B cell (primary cell): ENCODE results near the gene FEV. TPM values are rescaled to one million over a fixed set of nuclear protein-coding genes. Genes with fewer than 3 reads are reported as not detected.

ENCODE experiments used
- ATAC-seq: fragments of 200-7000 bp; cut with Tn5 transposase; one replicate; pipeline ENCODE4 v1.10.0; 2021; ENCODE audit warnings: low read depth, mild to moderate bottlenecking, moderate number of reproducible peaks, moderate library complexity
- CTCF ChIA-PET: fragments of 350-600 bp; sonication (Branson Sonifier 250); formaldehyde crosslinking; loops from one replicate; lab custom pipeline; 2021; ENCODE audit warnings: antibody characterized with exemption, inconsistent platforms; lab: Charles Lee
- POLR2A ChIA-PET: fragments of 350-600 bp; sonication (Branson Sonifier 250); formaldehyde crosslinking; loops from one replicate; lab custom pipeline; 2021; ENCODE audit warnings: antibody characterized with exemption; lab: Charles Lee
- DNase-seq: peaks from one replicate; pipeline ENCODE4 v3.0.0; 2013
- H2AFZ ChIP-seq: 2 replicates; pipeline ENCODE4 v1.6.1; 2012; ENCODE audit warnings: mild to moderate bottlenecking, low read depth, low read length; ENCODE audit not compliant: insufficient read depth, poor library complexity, severe bottlenecking
- H3K27ac ChIP-seq, 2 donors: 1 replicate in 1 of 2; 2 replicates in 1 of 2; pipeline ENCODE4 v1.5.1; 2012 to 2013; ENCODE audit warnings: low read length in 2 of 2, mild to moderate bottlenecking in 2 of 2, moderate library complexity in 1 of 2
- H3K27me3 ChIP-seq, 4 experiments: fragments of 200-600 bp in 1 of 4; sonication (generic) in 1 of 4; replicated peaks in 1 of 4; 1 replicate in 2 of 4; 2 replicates in 2 of 4; pipeline versions ENCODE4 v1.6.1 to v1.7.0; 2013 to 2016; ENCODE audit warnings: low read length in 3 of 4, mild to moderate bottlenecking in 2 of 4, mixed read lengths in 1 of 4, moderate library complexity in 1 of 4; ENCODE audit not compliant: insufficient read depth in 4 of 4, control insufficient read depth in 3 of 4; ENCODE audit errors: control extremely low read depth in 1 of 4
- H3K36me3 ChIP-seq, 2 experiments: replicated peaks in 1 of 2; 1 replicate in 1 of 2; 2 replicates in 1 of 2; pipeline versions ENCODE4 v1.6.1 to v1.7.1; 2013; ENCODE audit warnings: low read length in 1 of 2; ENCODE audit not compliant: insufficient read depth in 2 of 2, control insufficient read depth in 1 of 2; ENCODE audit errors: control extremely low read depth in 1 of 2, extremely low read depth in 1 of 2
- H3K4me1 ChIP-seq, 2 donors: fragments of 200-600 bp in 1 of 2; sonication (generic) in 1 of 2; 1 replicate in 1 of 2; 2 replicates in 1 of 2; pipeline versions ENCODE4 v1.5.1 to v1.6.1; 2013 to 2017; ENCODE audit warnings: low read length in 2 of 2; ENCODE audit not compliant: control insufficient read depth in 2 of 2, insufficient read depth in 2 of 2
- H3K4me2 ChIP-seq: replicated peaks from 2 replicates; pipeline ENCODE3; 2012; ENCODE audit warnings: mild to moderate bottlenecking, low read depth, low read length; ENCODE audit not compliant: poor library complexity, severe bottlenecking
- H3K4me3 ChIP-seq, 5 experiments: fragments of 200-600 bp in 1 of 5; sonication (generic) in 1 of 5; 1 replicate in 3 of 5; 2 replicates in 2 of 5; pipeline versions ENCODE4 v1.5.1 to v1.7.0; 2011 to 2016; ENCODE audit warnings: low read length in 4 of 5, mild to moderate bottlenecking in 4 of 5, low read depth in 2 of 5, control low read depth in 1 of 5, moderate library complexity in 1 of 5; ENCODE audit not compliant: insufficient read depth in 1 of 5; ENCODE audit errors: control extremely low read depth in 1 of 5, extremely low read depth in 1 of 5
- H3K79me2 ChIP-seq: fragments of 200-600 bp; sonication (generic); one replicate; pipeline ENCODE4 v1.6.0; 2016; ENCODE audit warnings: low read length; ENCODE audit not compliant: control insufficient read depth, insufficient read depth
- H3K9ac ChIP-seq: fragments of 200-600 bp; sonication (generic); 2 replicates; pipeline ENCODE4 v1.6.1; 2017; ENCODE audit warnings: mild to moderate bottlenecking, low read length, moderate library complexity
- H3K9me3 ChIP-seq, 3 donors: one replicate each; pipeline versions ENCODE4 v1.6.1 to v1.7.1; 2013; ENCODE audit warnings: low read length in 2 of 3; ENCODE audit not compliant: control insufficient read depth in 2 of 3, insufficient read depth in 1 of 3; ENCODE audit errors: control extremely low read depth in 1 of 3
- H4K20me1 ChIP-seq: 2 replicates; pipeline ENCODE4 v1.6.0; 2012; ENCODE audit warnings: mild to moderate bottlenecking, low read length; ENCODE audit not compliant: insufficient read depth, control insufficient read depth, poor library complexity, severe bottlenecking
- H3K27ac Mint-ChIP-seq: one replicate; pipeline ENCODE4 v1.8.0; 2021; ENCODE audit warnings: mixed read lengths
- H3K27me3 Mint-ChIP-seq: one replicate; pipeline ENCODE4 v1.8.0; 2021; ENCODE audit warnings: mixed read lengths
- H3K4me1 Mint-ChIP-seq: one replicate; pipeline ENCODE4 v1.8.0; 2021; ENCODE audit warnings: mixed read lengths
- H3K4me3 Mint-ChIP-seq: one replicate; pipeline ENCODE4 v1.8.0; 2021; ENCODE audit warnings: mixed read lengths
- H3K9me3 Mint-ChIP-seq: one replicate; pipeline ENCODE4 v1.8.0; 2022; ENCODE audit warnings: mixed read lengths; ENCODE audit not compliant: insufficient read depth
- EZH2 ChIP-seq: IDR thresholded peaks from 2 replicates; pipeline ENCODE4 v1.6.1; 2012; ENCODE audit warnings: borderline replicate concordance, low read depth, mild to moderate bottlenecking, moderate library complexity, low read length; ENCODE audit not compliant: insufficient read depth, poor library complexity, severe bottlenecking
- WGBS: methylation state at CpG from one replicate; pipeline ENCODE4 v1.1.5; 2013; ENCODE audit warnings: missing lambda C conversion rate; ENCODE audit not compliant: insufficient coverage; 5-methylcytosine and 5-hydroxymethylcytosine counted together
- intact Hi-C: fragments of 100-400 bp; cut with micrococcal nuclease; formaldehyde crosslinking; loops from one replicate; pipeline ENCODE4 v1.10.0; 2022
- polyA plus RNA-seq: library from polyadenylated mRNA; depleted of rRNA; stranded (reverse); fragments of >200 nt; gene quantifications from 2 replicates; pipeline ENCODE4 v1.2.3, GENCODE V29; 2012
- total RNA-seq, 2 donors: library from RNA; stranded (reverse); fragments of 120-200 nt in 1 of 2; gene quantifications; 1 replicate in 1 of 2; 2 replicates in 1 of 2; pipeline versions ENCODE4 v1.2.3 to v1.2.4, GENCODE V29; 2013 to 2022
- TF ChIP-seq, protein P1 (sequence below): fragments of 200-600 bp; IDR thresholded peaks from one replicate; pipeline ENCODE4 v1.8.0; 2022; ENCODE audit warnings: antibody characterized with exemption, mild to moderate bottlenecking

Gene FEV
- total and polyA plus RNA-seq, 2 donors (not counting 1 experiment from before 2014, with no cell fraction given), result not detected

- no peak overlapping the region for H3K27ac ChIP-seq
- Mint-ChIP-seq H3K27ac (no peak overlapping the region), H3K27me3 (peaks cover 20% of the 10 kb centered on the region), H3K4me1 (no peaks in the 10 kb centered on the region), H3K4me3 (no peak overlapping the region), H3K9me3 (no peaks in the 10 kb centered on the region)
- WGBS, result 89% methylated on average over 7 of the region's 11 CpGs
- DNase-seq, result no peak
- ATAC-seq, result no peak
- no peak overlapping the region for H3K9ac ChIP-seq
- intact Hi-C loops, result no loop called here
- H3K4me2 ChIP-seq, result no peak overlapping the region
- no peak overlapping the region for H3K4me3 ChIP-seq
- no peaks in the 10 kb centered on the region for H4K20me1 ChIP-seq
- no peaks in the 10 kb centered on the region for H3K79me2 ChIP-seq
- no peaks in the 10 kb centered on the region for H3K36me3 ChIP-seq
- no peak for TF ChIP-seq EZH2
- TF ChIP-seq, protein P1, sequence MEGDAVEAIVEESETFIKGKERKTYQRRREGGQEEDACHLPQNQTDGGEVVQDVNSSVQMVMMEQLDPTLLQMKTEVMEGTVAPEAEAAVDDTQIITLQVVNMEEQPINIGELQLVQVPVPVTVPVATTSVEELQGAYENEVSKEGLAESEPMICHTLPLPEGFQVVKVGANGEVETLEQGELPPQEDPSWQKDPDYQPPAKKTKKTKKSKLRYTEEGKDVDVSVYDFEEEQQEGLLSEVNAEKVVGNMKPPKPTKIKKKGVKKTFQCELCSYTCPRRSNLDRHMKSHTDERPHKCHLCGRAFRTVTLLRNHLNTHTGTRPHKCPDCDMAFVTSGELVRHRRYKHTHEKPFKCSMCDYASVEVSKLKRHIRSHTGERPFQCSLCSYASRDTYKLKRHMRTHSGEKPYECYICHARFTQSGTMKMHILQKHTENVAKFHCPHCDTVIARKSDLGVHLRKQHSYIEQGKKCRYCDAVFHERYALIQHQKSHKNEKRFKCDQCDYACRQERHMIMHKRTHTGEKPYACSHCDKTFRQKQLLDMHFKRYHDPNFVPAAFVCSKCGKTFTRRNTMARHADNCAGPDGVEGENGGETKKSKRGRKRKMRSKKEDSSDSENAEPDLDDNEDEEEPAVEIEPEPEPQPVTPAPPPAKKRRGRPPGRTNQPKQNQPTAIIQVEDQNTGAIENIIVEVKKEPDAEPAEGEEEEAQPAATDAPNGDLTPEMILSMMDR, result no peak
- no peaks in the 10 kb centered on the region for H3K9me3 ChIP-seq
- H3K27me3 ChIP-seq, result peaks cover 0 to 9% (median 1%) of the 10 kb centered on the region in 4 experiments
- ChIA-PET CTCF (no interaction called here), POLR2A (no interaction called here)
- no peak overlapping the region for H2AFZ ChIP-seq
- H3K4me1 ChIP-seq, result no peaks in the 10 kb centered on the region
Observed at GRCh38 chr2:219024059-219024458, 39.1 kb upstream of the FEV start.

- CTCF ChIA-PET, result interaction anchor here (0.9 kb wide), 1 partner anchor 9 kb away, joined by 3 read pairs; no protein-coding TSS in a partner anchor
- no peaks in the 10 kb centered on the region for H3K4me1 Mint-ChIP-seq
Observed at GRCh38 chr2:219023045-219023605, 38.1 kb upstream of the FEV start.

More at GRCh38 chr2:219023045-219023605, 38.1 kb upstream of the FEV start:
- no peak for ATAC-seq
- H4K20me1 ChIP-seq, result no peaks in the 10 kb centered on the region
- Mint-ChIP-seq H3K4me3 (no peak overlapping the region), H3K27ac (no peak overlapping the region), H3K27me3 (peaks cover 27% of the 10 kb centered on the region), H3K9me3 (no peaks in the 10 kb centered on the region)
- POLR2A ChIA-PET, result no interaction called here
- H3K9me3 ChIP-seq, result no peaks in the 10 kb centered on the region
- no peaks in the 10 kb centered on the region for H3K79me2 ChIP-seq
- peaks cover 0 to 9% (median 1%) of the 10 kb centered on the region in 4 experiments for H3K27me3 ChIP-seq
- no peak overlapping the region for H3K4me3 ChIP-seq
- no peaks in the 10 kb centered on the region for H3K4me1 ChIP-seq
- WGBS, result 91% methylated on average over 12 of the region's 12 CpGs
- H3K9ac ChIP-seq, result no peak overlapping the region
- DNase-seq, result no peak
- TF ChIP-seq, protein P1, result no peak
- TF ChIP-seq EZH2, result no peak
- H3K36me3 ChIP-seq, result no peaks in the 10 kb centered on the region
- H2AFZ ChIP-seq, result no peak overlapping the region
- H3K27ac ChIP-seq, result no peak overlapping the region
- no peak overlapping the region for H3K4me2 ChIP-seq
- intact Hi-C loops, result no loop called here
